HG03064 (cell line): ENCODE measurements around the gene PHC2.

ENCODE experiments used
- ATAC-seq: cut with Tn5 transposase; IDR thresholded peaks from one replicate; pipeline ENCODE4 v1.9.1; 2021; ENCODE audit warnings: low read depth; ENCODE audit not compliant: unreplicated experiment

Gene PHC2

GRCh38 chr1:33335020-33335419 is 95.9 kb downstream of the PHC2 start:
- no peak for ATAC-seq

GRCh38 chr1:33334081-33334552 is 96.8 kb downstream of the PHC2 start:
- no peak for ATAC-seq

GRCh38 chr1:33332881-33333280 is 98.0 kb downstream of the PHC2 start:
- ATAC-seq, result no peak

GRCh38 chr1:33332357-33332789 is 98.5 kb downstream of the PHC2 start:
- ATAC-seq, result no peak

- ATAC-seq, result no peak
Measured at GRCh38 chr1:33331444-33332356, 99.2 kb downstream of the PHC2 start.

GRCh38 chr1:33330906-33331305 is 100.0 kb downstream of the PHC2 start:
- ATAC-seq, result no peak

GRCh38 chr1:33330361-33330890 is 100.5 kb downstream of the PHC2 start:
- ATAC-seq, result no peak

- no peak for ATAC-seq
Measured at GRCh38 chr1:33329600-33330305, 101.1 kb downstream of the PHC2 start.

- ATAC-seq, result no peak
Measured at GRCh38 chr1:33328817-33329216, 102.1 kb downstream of the PHC2 start.

GRCh38 chr1:33327587-33328325 is 103.1 kb downstream of the PHC2 start:
- no peak for ATAC-seq

- ATAC-seq, result no peak
Measured at GRCh38 chr1:33326785-33327184, 104.1 kb downstream of the PHC2 start.

- ATAC-seq, result no peak
Measured at GRCh38 chr1:33324677-33325575, 106.0 kb downstream of the PHC2 start.

- ATAC-seq, result no peak
Measured at GRCh38 chr1:33323663-33324477, 107.0 kb downstream of the PHC2 start.

- no peak for ATAC-seq
Measured at GRCh38 chr1:33322870-33323585, 107.9 kb downstream of the PHC2 start.

GRCh38 chr1:33322109-33322508 is 108.8 kb downstream of the PHC2 start:
- ATAC-seq, result no peak

GRCh38 chr1:33321178-33321577 is 109.7 kb downstream of the PHC2 start:
- ATAC-seq, result no peak

- ATAC-seq, result no peak
Measured at GRCh38 chr1:33320619-33321165, 110.2 kb downstream of the PHC2 start, which contains the start of gene A3GALT2. Gene A3GALT2 (minus strand): TSS chr1:33321098. CDS start chr1:33321098, 0 bp downstream.
